Myocyte (in vitro differentiated cells): ENCODE measurements around the gene IRAK1. TPM values are rescaled to one million over a fixed set of nuclear protein-coding genes. Genes with fewer than 3 reads are reported as not detected.

Source experiments
- DNase-seq: peaks from one replicate; pipeline ENCODE4 v3.0.0-alpha.2; 2012; ENCODE audit warnings: low read depth
- polyA plus RNA-seq: library from polyadenylated mRNA; unstranded; fragments of >200 nt; gene quantifications from one replicate; pipeline ENCODE4 v1.2.1, GENCODE V29; 2012; ENCODE audit warnings: missing spikeins
- total RNA-seq: library from RNA; depleted of rRNA; stranded (reverse); fragments of >200 nt; gene quantifications from 2 replicates; pipeline ENCODE4 v1.2.3, GENCODE V29; 2014

The IRAK1 gene
- total RNA-seq, result 83.3 and 90.4 TPM in 2 replicates
- 120 TPM for polyA plus RNA-seq

GRCh38 chrX:154019633-154020528 is at the start of gene IRAK1:
Gene IRAK1, minus strand, starts transcription at chrX:154019902. Its CDS starts 90 bp downstream, at chrX:154019812.
- peak; percentile 55 for DNase-seq

GRCh38 chrX:154068560-154068959 is 48.9 kb upstream of the IRAK1 start:
- DNase-seq, result no peak

GRCh38 chrX:154064637-154065435 is 45.1 kb upstream of the IRAK1 start:
- DNase-seq, result no peak

GRCh38 chrX:154063234-154063633 is 43.5 kb upstream of the IRAK1 start:
- no peak for DNase-seq

GRCh38 chrX:154061801-154062200 is 42.1 kb upstream of the IRAK1 start:
- no peak for DNase-seq

- no peak for DNase-seq
Measured at GRCh38 chrX:154059729-154060245, 40.1 kb upstream of the IRAK1 start.

- DNase-seq, result no peak
Measured at GRCh38 chrX:154059231-154059630, 39.5 kb upstream of the IRAK1 start.

GRCh38 chrX:154058214-154058997 is 38.7 kb upstream of the IRAK1 start:
- DNase-seq, result no peak

- peak; percentile 26 for DNase-seq
Measured at GRCh38 chrX:154057791-154058190, 38.1 kb upstream of the IRAK1 start.

- no peak for DNase-seq
Measured at GRCh38 chrX:154056770-154057241, 37.1 kb upstream of the IRAK1 start.

GRCh38 chrX:154051201-154051810 is 31.6 kb upstream of the IRAK1 start:
- peak; percentile 59 for DNase-seq

GRCh38 chrX:154050113-154050495 is 30.4 kb upstream of the IRAK1 start:
- no peak for DNase-seq

GRCh38 chrX:154049209-154050112 is 29.8 kb upstream of the IRAK1 start:
- DNase-seq, result no peak

- no peak for DNase-seq
Measured at GRCh38 chrX:154048398-154048797, 28.7 kb upstream of the IRAK1 start.

- DNase-seq, result no peak
Measured at GRCh38 chrX:154046940-154047610, 27.4 kb upstream of the IRAK1 start.

GRCh38 chrX:154046031-154046781 is 26.5 kb upstream of the IRAK1 start:
- DNase-seq, result peak; percentile 32

GRCh38 chrX:154044091-154044490 is 24.4 kb upstream of the IRAK1 start:
- no peak for DNase-seq
